ENCODE measurements around the gene IMP4.

DNA sequence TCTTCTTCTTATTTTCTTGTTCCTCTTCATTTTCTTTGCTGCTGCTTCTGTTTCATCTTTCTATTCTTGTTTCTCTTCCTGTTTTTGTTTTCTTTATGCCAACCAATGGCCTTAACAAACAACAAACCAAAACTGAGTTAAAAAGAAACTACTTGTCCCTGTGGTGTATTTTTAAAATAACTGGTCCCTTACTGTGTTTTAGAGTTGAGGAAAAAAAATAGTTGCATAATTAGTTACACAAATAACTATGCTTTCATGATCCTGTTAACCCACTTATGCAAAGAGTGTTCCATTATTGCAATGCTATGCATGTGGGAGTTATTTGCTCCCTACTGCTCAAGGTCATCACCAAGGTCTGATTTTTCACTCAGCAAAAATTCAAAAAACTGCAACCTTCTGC is 39.5 kb upstream of the IMP4 start:
- TF ChIP-seq, protein P1, sequence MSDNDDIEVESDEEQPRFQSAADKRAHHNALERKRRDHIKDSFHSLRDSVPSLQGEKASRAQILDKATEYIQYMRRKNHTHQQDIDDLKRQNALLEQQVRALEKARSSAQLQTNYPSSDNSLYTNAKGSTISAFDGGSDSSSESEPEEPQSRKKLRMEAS (IDR thresholded peaks at IDR 0.05) = no peak
- no peak for TF ChIP-seq CEBPB (IDR thresholded peaks at IDR 0.05)
- no peak for TF ChIP-seq RAD21 (IDR thresholded peaks at IDR 0.05; ENCODE audit: low read depth)
- TF ChIP-seq CREB1 (IDR thresholded peaks at IDR 0.05; ENCODE audit: low read depth) = no peak
- TF ChIP-seq, protein P2, sequence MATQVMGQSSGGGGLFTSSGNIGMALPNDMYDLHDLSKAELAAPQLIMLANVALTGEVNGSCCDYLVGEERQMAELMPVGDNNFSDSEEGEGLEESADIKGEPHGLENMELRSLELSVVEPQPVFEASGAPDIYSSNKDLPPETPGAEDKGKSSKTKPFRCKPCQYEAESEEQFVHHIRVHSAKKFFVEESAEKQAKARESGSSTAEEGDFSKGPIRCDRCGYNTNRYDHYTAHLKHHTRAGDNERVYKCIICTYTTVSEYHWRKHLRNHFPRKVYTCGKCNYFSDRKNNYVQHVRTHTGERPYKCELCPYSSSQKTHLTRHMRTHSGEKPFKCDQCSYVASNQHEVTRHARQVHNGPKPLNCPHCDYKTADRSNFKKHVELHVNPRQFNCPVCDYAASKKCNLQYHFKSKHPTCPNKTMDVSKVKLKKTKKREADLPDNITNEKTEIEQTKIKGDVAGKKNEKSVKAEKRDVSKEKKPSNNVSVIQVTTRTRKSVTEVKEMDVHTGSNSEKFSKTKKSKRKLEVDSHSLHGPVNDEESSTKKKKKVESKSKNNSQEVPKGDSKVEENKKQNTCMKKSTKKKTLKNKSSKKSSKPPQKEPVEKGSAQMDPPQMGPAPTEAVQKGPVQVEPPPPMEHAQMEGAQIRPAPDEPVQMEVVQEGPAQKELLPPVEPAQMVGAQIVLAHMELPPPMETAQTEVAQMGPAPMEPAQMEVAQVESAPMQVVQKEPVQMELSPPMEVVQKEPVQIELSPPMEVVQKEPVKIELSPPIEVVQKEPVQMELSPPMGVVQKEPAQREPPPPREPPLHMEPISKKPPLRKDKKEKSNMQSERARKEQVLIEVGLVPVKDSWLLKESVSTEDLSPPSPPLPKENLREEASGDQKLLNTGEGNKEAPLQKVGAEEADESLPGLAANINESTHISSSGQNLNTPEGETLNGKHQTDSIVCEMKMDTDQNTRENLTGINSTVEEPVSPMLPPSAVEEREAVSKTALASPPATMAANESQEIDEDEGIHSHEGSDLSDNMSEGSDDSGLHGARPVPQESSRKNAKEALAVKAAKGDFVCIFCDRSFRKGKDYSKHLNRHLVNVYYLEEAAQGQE (IDR thresholded peaks at IDR 0.05; ENCODE audit: low read depth) = no peak
- TF ChIP-seq ZBTB7A (IDR thresholded peaks at IDR 0.05; ENCODE audit: low read depth) = no peak
- no peak for TF ChIP-seq YY1 (IDR thresholded peaks at IDR 0.05; ENCODE audit: low read depth)

Measured in Ishikawa (cell line).